Measurements from ENCODE around the gene KRTAP3-3.

DNA sequence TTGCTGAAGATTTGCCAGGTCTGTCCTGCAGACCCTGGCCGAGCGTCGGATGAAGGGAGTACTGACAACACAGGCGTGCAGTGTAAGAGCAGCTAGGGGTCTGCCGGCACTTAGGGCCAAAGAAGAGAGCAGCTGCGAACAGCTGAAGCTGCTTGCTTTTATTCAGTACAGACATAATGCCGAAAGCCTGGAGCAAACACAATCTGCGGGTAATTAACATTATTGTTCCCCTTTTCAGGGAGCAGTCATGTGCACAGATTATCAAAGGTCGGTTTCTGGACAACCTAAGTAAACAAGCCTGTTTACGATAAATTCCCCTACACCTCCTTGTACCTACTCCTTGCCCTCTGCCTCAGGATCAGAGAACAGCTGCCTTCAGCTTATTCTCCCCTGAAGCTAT lies 44.5 kb downstream of the KRTAP3-3 start:
- no peak for TF ChIP-seq CTCF (IDR thresholded peaks at IDR 0.05)
- no peak for TF ChIP-seq POLR2A (IDR thresholded peaks at IDR 0.05)

All from adrenal gland (tissue), 5 donors.